ENCODE results near the gene PFKFB3. TPM values are rescaled to one million over a fixed set of nuclear protein-coding genes. Genes with fewer than 3 reads are reported as not detected.
"Not testable (repeated sequence)": the region's sequence is repeated elsewhere in the genome, so short reads cannot be mapped to it uniquely, and the experiment has no call there.

PFKFB3 gene
- polyA plus RNA-seq, 3 donors = 25.3 to 63.3 (median 31.4) TPM

- DNase-seq (ENCODE audit: extremely low read depth in 1 of 11, low read depth in 9 of 11, low spot score in 4 of 11) = not testable (repeated sequence)
Measured at GRCh38 chr10:6196524-6196923, 6.2 kb upstream of the PFKFB3 start.

- DNase-seq (ENCODE audit: extremely low read depth in 1 of 11, low read depth in 9 of 11, low spot score in 4 of 11) = no peak
Measured at GRCh38 chr10:6197321-6197720, 5.4 kb upstream of the PFKFB3 start.

GRCh38 chr10:6198171-6198570 lies 4.6 kb upstream of the PFKFB3 start:
- no peak for DNase-seq (ENCODE audit: extremely low read depth in 1 of 11, low read depth in 9 of 11, low spot score in 4 of 11)

GRCh38 chr10:6199131-6199733 lies 3.5 kb upstream of the PFKFB3 start:
- DNase-seq (ENCODE audit: extremely low read depth in 1 of 11, low read depth in 9 of 11, low spot score in 4 of 11) = no peak

- no peak for DNase-seq (ENCODE audit: extremely low read depth in 1 of 11, low read depth in 9 of 11, low spot score in 4 of 11)
Measured at GRCh38 chr10:6200440-6200733, 2.3 kb upstream of the PFKFB3 start.

GRCh38 chr10:6200734-6201515 lies 1.8 kb upstream of the PFKFB3 start:
- DNase-seq (ENCODE audit: extremely low read depth in 1 of 11, low read depth in 9 of 11, low spot score in 4 of 11) = no peak

- DNase-seq (ENCODE audit: extremely low read depth in 1 of 11, low read depth in 9 of 11, low spot score in 4 of 11) = no peak
Measured at GRCh38 chr10:6201516-6201975, 1.2 kb upstream of the PFKFB3 start.

GRCh38 chr10:6202098-6202683 lies 541 bp upstream of the PFKFB3 start:
- DNase-seq (ENCODE audit: extremely low read depth in 1 of 11, low read depth in 9 of 11, low spot score in 4 of 11) = no peak

- peak in 4 of 11 donors; percentile 62 to 71 (median 67) for DNase-seq (ENCODE audit: extremely low read depth in 1 of 11, low read depth in 9 of 11, low spot score in 4 of 11)
Measured at GRCh38 chr10:6203331-6204062, 765 bp downstream of the PFKFB3 start.

GRCh38 chr10:6204063-6204340 lies 1.3 kb downstream of the PFKFB3 start:
- DNase-seq (ENCODE audit: extremely low read depth in 1 of 11, low read depth in 9 of 11, low spot score in 4 of 11) = no peak

- DNase-seq (ENCODE audit: extremely low read depth in 1 of 11, low read depth in 9 of 11, low spot score in 4 of 11) = no peak
Measured at GRCh38 chr10:6204341-6205191, 1.8 kb downstream of the PFKFB3 start.

- not testable (repeated sequence) for DNase-seq (ENCODE audit: extremely low read depth in 1 of 11, low read depth in 9 of 11, low spot score in 4 of 11)
Measured at GRCh38 chr10:6206486-6206885, 3.8 kb downstream of the PFKFB3 start.

GRCh38 chr10:6207658-6208057 lies 4.9 kb downstream of the PFKFB3 start:
- no peak for DNase-seq (ENCODE audit: extremely low read depth in 1 of 11, low read depth in 9 of 11, low spot score in 4 of 11)

- DNase-seq (ENCODE audit: extremely low read depth in 1 of 11, low read depth in 9 of 11, low spot score in 4 of 11) = no peak
Measured at GRCh38 chr10:6208799-6209235, 6.1 kb downstream of the PFKFB3 start.

- no peak for DNase-seq (ENCODE audit: extremely low read depth in 1 of 11, low read depth in 9 of 11, low spot score in 4 of 11)
Measured at GRCh38 chr10:6211341-6211670, 8.6 kb downstream of the PFKFB3 start.

GRCh38 chr10:6211671-6212635 lies 9.2 kb downstream of the PFKFB3 start:
- no peak for DNase-seq (ENCODE audit: extremely low read depth in 1 of 11, low read depth in 9 of 11, low spot score in 4 of 11)

GRCh38 chr10:6212806-6213205 lies 10.1 kb downstream of the PFKFB3 start:
- no peak for DNase-seq (ENCODE audit: extremely low read depth in 1 of 11, low read depth in 9 of 11, low spot score in 4 of 11)

- DNase-seq (ENCODE audit: extremely low read depth in 1 of 11, low read depth in 9 of 11, low spot score in 4 of 11) = no peak
Measured at GRCh38 chr10:6213257-6213905, 10.6 kb downstream of the PFKFB3 start.

Data from renal cortex interstitium (tissue), 11 donors.